ENCODE measurements around the gene SHISAL1.

The SHISAL1 gene

DNA sequence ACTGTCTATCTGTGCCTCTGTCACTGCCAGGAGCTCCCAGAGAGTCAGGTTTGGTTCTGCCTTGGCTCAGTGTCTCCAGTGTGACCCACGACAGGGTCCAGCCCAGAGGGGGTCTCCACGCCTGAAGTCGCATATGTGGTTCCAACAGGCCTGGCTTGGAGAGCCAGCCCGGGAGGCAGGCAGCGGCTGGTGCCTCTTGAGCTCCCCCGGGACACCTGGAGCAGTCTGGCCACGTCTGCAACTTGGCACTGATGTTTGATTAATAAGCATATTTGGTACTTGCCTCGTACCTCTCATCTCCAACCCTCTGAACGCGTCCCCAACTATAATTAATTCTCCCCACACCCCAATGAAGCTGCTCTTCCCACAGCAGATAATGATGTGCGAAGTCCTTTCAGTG lies 31.7 kb upstream of the SHISAL1 start:
- no peak for DNase-seq
- H3K36me3 ChIP-seq (ENCODE audit: control insufficient read depth, insufficient read depth, low read length), result no peaks in the 10 kb centered on the region
- H3K27me3 ChIP-seq (replicated peaks; ENCODE audit: control insufficient read depth, insufficient read depth, low read length, poor library complexity, severe bottlenecking), result no peaks in the 10 kb centered on the region
- no peaks in the 10 kb centered on the region for H3K4me1 ChIP-seq (ENCODE audit: control insufficient read depth, insufficient read depth, low read length, poor library complexity, severe bottlenecking)
- no peak overlapping the region for H3K27ac ChIP-seq (ENCODE audit: insufficient read depth, low read length, poor library complexity, severe bottlenecking)
- no peak overlapping the region for H3K4me3 ChIP-seq (ENCODE audit: insufficient read depth, low read depth, low read length, poor library complexity, severe bottlenecking)
- no peaks in the 10 kb centered on the region for H3K9me3 ChIP-seq (ENCODE audit: control insufficient read depth, low read length)

GRCh38 chr22:44342347-44342956 lies 29.7 kb upstream of the SHISAL1 start:
- no peaks in the 10 kb centered on the region for H3K36me3 ChIP-seq (ENCODE audit: control insufficient read depth, insufficient read depth, low read length)
- no peak overlapping the region for H3K27ac ChIP-seq (ENCODE audit: insufficient read depth, low read length, poor library complexity, severe bottlenecking)
- no peaks in the 10 kb centered on the region for H3K9me3 ChIP-seq (ENCODE audit: control insufficient read depth, low read length)
- no peaks in the 10 kb centered on the region for H3K4me1 ChIP-seq (ENCODE audit: control insufficient read depth, insufficient read depth, low read length, poor library complexity, severe bottlenecking)
- H3K27me3 ChIP-seq (replicated peaks; ENCODE audit: control insufficient read depth, insufficient read depth, low read length, poor library complexity, severe bottlenecking), result no peaks in the 10 kb centered on the region
- DNase-seq, result no peak
- H3K4me3 ChIP-seq (ENCODE audit: insufficient read depth, low read depth, low read length, poor library complexity, severe bottlenecking), result no peak overlapping the region

GRCh38 chr22:44341431-44342346 lies 28.9 kb upstream of the SHISAL1 start:
- no peaks in the 10 kb centered on the region for H3K9me3 ChIP-seq (ENCODE audit: control insufficient read depth, low read length)
- H3K4me3 ChIP-seq (ENCODE audit: insufficient read depth, low read depth, low read length, poor library complexity, severe bottlenecking), result no peak overlapping the region
- H3K4me1 ChIP-seq (ENCODE audit: control insufficient read depth, insufficient read depth, low read length, poor library complexity, severe bottlenecking), result no peaks in the 10 kb centered on the region
- no peak for DNase-seq
- no peak overlapping the region for H3K27ac ChIP-seq (ENCODE audit: insufficient read depth, low read length, poor library complexity, severe bottlenecking)
- H3K36me3 ChIP-seq (ENCODE audit: control insufficient read depth, insufficient read depth, low read length), result no peaks in the 10 kb centered on the region
- no peaks in the 10 kb centered on the region for H3K27me3 ChIP-seq (replicated peaks; ENCODE audit: control insufficient read depth, insufficient read depth, low read length, poor library complexity, severe bottlenecking)

DNA sequence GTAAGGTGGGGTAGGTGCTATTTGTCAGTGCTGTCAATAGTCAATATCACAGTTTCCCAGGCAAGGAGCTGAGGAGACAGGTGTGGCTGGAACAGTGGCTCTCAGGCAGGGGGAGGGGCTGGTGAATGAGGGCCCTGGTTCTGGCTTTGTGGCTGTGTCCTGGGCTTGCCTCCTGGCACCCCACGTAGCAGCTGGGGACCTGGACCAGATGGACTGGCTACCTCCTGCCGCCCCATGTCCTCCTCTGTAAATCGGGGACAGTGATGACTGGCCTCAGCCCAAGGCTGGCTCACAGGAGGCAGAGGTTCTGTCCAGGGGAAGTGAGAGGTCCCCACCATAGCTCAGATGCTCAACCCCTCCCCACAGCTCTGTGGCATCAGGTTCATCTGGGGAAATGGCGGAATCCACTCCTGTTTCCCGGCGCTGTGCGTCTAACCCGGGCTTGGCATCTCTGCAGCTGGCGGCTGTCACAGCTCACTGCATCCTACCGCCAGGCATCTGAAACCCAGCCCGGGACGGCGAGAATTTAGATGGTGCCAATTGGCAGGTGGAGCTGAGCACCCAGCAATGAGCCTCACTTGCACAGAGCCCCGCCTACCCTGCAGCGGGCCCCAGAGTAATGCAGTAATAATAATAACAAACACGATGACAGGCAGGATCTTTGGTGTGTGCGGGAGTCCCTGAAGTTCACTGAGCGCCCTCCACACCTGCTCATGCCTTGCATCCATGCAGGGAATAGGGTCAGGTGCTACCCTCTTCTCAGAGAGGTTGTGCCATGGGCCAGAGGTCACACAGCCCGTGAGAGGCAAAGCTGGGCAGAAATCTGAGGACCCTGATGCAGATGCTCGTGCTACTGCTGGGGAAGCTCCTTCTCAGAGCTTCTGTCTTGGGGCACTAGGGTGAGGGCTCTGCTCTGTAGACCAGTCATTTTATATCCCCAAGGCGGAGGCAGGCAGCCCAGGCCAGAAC lies 27.8 kb upstream of the SHISAL1 start:
- Histone ChIP-seq H3K4me3 (ENCODE audit: insufficient read depth, low read depth, low read length, poor library complexity, severe bottlenecking) (no peak overlapping the region), H3K27ac (ENCODE audit: insufficient read depth, low read length, poor library complexity, severe bottlenecking) (no peak overlapping the region), H3K9me3 (ENCODE audit: control insufficient read depth, low read length) (no peaks in the 10 kb centered on the region), H3K36me3 (ENCODE audit: control insufficient read depth, insufficient read depth, low read length) (no peaks in the 10 kb centered on the region), H3K4me1 (ENCODE audit: control insufficient read depth, insufficient read depth, low read length, poor library complexity, severe bottlenecking) (no peaks in the 10 kb centered on the region), H3K27me3 (replicated peaks; ENCODE audit: control insufficient read depth, insufficient read depth, low read length, poor library complexity, severe bottlenecking) (no peaks in the 10 kb centered on the region)
- no peak for DNase-seq

GRCh38 chr22:44338906-44339305 lies 26.2 kb upstream of the SHISAL1 start:
- Histone ChIP-seq H3K4me3 (ENCODE audit: insufficient read depth, low read depth, low read length, poor library complexity, severe bottlenecking) (no peak overlapping the region), H3K4me1 (ENCODE audit: control insufficient read depth, insufficient read depth, low read length, poor library complexity, severe bottlenecking) (no peaks in the 10 kb centered on the region), H3K36me3 (ENCODE audit: control insufficient read depth, insufficient read depth, low read length) (no peaks in the 10 kb centered on the region), H3K27ac (ENCODE audit: insufficient read depth, low read length, poor library complexity, severe bottlenecking) (no peak overlapping the region), H3K27me3 (replicated peaks; ENCODE audit: control insufficient read depth, insufficient read depth, low read length, poor library complexity, severe bottlenecking) (no peaks in the 10 kb centered on the region), H3K9me3 (ENCODE audit: control insufficient read depth, low read length) (no peaks in the 10 kb centered on the region)
- DNase-seq, result no peak

DNA sequence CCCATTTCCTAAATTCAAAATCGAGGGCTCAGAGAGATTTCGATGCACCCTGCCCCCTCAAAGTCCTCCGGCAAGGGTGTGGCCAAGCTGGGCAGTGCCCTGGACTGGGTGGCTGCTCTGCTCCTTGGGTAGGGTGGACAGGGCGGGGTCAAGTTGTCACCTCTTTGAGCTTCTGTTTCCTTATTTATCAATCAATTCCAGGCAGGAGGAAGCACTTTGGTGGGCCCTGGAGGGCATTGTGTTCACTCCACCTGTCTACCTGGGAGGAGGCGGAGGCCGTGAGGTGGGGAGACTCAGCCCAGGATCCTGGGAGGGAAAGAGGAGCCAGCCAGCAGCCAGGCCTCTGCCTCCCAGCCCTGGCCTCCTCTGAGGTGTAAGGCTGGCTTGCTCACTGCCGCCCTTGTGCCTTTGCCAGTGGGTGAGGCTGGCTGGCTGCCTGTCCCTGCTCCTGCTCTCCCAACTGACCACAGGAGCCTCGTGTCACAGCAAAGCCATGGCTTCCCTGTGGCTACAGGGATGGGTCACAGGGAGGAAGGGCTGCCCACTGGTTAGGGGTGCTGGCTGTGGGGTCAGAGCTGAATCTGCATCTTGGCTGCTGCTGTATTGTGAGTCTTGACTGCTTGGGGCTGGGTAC lies 25.5 kb upstream of the SHISAL1 start:
- DNase-seq, result no peak
- H3K27me3 ChIP-seq (replicated peaks; ENCODE audit: control insufficient read depth, insufficient read depth, low read length, poor library complexity, severe bottlenecking), result peaks cover 1% of the 10 kb centered on the region
- H3K36me3 ChIP-seq (ENCODE audit: control insufficient read depth, insufficient read depth, low read length), result no peaks in the 10 kb centered on the region
- H3K4me3 ChIP-seq (ENCODE audit: insufficient read depth, low read depth, low read length, poor library complexity, severe bottlenecking), result no peak overlapping the region
- H3K4me1 ChIP-seq (ENCODE audit: control insufficient read depth, insufficient read depth, low read length, poor library complexity, severe bottlenecking), result no peaks in the 10 kb centered on the region
- no peak overlapping the region for H3K27ac ChIP-seq (ENCODE audit: insufficient read depth, low read length, poor library complexity, severe bottlenecking)
- no peaks in the 10 kb centered on the region for H3K9me3 ChIP-seq (ENCODE audit: control insufficient read depth, low read length)

GRCh38 chr22:44337678-44338004 lies 24.9 kb upstream of the SHISAL1 start:
- Histone ChIP-seq H3K27ac (ENCODE audit: insufficient read depth, low read length, poor library complexity, severe bottlenecking) (no peak overlapping the region), H3K27me3 (replicated peaks; ENCODE audit: control insufficient read depth, insufficient read depth, low read length, poor library complexity, severe bottlenecking) (peaks cover 8% of the 10 kb centered on the region), H3K4me1 (ENCODE audit: control insufficient read depth, insufficient read depth, low read length, poor library complexity, severe bottlenecking) (no peaks in the 10 kb centered on the region), H3K36me3 (ENCODE audit: control insufficient read depth, insufficient read depth, low read length) (no peaks in the 10 kb centered on the region), H3K9me3 (ENCODE audit: control insufficient read depth, low read length) (no peaks in the 10 kb centered on the region), H3K4me3 (ENCODE audit: insufficient read depth, low read depth, low read length, poor library complexity, severe bottlenecking) (no peak overlapping the region)
- DNase-seq, result no peak

DNA sequence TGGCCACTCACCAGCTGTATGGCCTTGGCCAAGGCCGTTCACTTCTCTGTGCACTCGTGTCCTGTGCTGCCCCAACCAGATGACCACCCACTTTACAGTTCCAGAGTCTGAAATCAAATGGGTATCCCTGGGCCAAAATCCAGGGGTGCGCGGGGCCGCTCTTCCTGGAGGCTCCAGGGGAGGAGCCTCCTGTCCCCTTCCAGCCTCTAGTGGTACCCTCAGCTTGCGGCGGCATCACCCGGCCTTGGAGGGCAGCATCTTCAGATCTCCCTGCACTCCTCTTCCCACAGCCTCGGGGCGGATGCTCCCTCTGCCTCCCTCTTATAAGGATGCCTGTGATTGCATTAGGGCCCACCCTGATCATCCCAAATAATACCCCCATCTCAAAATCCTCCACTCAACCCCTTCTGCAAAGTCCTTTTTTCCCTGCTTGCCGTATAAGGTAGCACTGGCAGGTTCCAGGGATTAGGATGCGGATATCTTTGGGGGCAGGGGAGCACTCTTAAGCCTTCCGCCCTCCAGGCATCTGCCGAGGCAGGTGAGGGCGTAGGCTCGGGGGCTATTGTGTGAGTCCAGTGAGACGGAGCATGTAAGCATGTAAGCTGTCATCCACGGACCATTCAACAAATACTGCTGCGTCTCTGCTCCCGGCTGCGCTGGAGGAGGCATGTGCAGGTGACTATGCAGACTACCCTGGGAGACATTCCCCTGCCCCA lies 24.4 kb upstream of the SHISAL1 start:
- no peak overlapping the region for H3K27ac ChIP-seq (ENCODE audit: insufficient read depth, low read length, poor library complexity, severe bottlenecking)
- no peaks in the 10 kb centered on the region for H3K36me3 ChIP-seq (ENCODE audit: control insufficient read depth, insufficient read depth, low read length)
- peaks cover 13% of the 10 kb centered on the region for H3K27me3 ChIP-seq (replicated peaks; ENCODE audit: control insufficient read depth, insufficient read depth, low read length, poor library complexity, severe bottlenecking)
- H3K9me3 ChIP-seq (ENCODE audit: control insufficient read depth, low read length), result no peaks in the 10 kb centered on the region
- no peaks in the 10 kb centered on the region for H3K4me1 ChIP-seq (ENCODE audit: control insufficient read depth, insufficient read depth, low read length, poor library complexity, severe bottlenecking)
- no peak overlapping the region for H3K4me3 ChIP-seq (ENCODE audit: insufficient read depth, low read depth, low read length, poor library complexity, severe bottlenecking)
- no peak for DNase-seq

All from effector memory CD4-positive, alpha-beta T cell (primary cell).